ENCODE data around the gene APBA3.
A peak's percentile ranks its signal among the peaks of the same experiment; 100 is the strongest.

Gene APBA3, protein sequence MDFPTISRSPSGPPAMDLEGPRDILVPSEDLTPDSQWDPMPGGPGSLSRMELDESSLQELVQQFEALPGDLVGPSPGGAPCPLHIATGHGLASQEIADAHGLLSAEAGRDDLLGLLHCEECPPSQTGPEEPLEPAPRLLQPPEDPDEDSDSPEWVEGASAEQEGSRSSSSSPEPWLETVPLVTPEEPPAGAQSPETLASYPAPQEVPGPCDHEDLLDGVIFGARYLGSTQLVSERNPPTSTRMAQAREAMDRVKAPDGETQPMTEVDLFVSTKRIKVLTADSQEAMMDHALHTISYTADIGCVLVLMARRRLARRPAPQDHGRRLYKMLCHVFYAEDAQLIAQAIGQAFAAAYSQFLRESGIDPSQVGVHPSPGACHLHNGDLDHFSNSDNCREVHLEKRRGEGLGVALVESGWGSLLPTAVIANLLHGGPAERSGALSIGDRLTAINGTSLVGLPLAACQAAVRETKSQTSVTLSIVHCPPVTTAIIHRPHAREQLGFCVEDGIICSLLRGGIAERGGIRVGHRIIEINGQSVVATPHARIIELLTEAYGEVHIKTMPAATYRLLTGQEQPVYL

DNA sequence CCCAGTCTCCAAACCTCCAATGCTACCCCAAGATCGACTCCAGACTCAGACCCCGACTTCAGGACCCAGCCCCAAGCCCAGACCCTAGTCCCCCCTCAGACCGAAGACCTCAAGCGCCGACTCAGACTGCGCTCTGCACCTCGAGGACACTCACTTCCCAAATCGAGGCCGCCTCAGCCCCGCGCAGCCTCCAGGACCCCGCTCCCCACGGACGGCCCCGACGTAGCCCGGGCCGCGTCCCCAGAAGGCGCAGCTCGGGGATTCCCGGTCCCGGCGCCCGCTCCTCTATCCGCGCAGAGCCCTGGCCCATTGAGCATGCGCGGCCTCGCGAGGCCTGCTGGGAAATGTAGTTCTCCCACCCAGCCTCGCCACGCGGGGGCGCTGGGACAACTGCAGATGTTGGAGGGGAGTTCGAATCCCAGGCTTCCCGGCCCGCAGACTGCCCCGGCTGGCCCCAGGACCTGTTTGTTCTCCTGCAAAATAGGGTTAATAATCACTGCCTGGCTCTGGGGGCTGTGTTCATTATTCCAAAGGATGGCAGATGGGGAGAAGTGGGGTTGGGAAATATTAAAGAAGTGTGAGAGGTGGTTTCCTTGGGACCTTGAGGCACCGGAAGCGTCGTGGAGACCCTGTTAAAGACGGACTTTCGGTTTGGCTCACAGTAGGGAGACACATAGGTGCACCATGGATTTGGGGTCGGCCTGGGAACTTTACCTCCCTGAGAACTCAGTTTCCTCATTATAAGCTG is at the start of gene APBA3:
Gene APBA3 (minus strand): TSS at position 311 of the 748 bp plus-strand sequence. CDS start 1,428 bp downstream, outside the sequence.
- peak in 57 of 58 donors; percentile 32 to 93 (median 81) for DNase-seq

DNA sequence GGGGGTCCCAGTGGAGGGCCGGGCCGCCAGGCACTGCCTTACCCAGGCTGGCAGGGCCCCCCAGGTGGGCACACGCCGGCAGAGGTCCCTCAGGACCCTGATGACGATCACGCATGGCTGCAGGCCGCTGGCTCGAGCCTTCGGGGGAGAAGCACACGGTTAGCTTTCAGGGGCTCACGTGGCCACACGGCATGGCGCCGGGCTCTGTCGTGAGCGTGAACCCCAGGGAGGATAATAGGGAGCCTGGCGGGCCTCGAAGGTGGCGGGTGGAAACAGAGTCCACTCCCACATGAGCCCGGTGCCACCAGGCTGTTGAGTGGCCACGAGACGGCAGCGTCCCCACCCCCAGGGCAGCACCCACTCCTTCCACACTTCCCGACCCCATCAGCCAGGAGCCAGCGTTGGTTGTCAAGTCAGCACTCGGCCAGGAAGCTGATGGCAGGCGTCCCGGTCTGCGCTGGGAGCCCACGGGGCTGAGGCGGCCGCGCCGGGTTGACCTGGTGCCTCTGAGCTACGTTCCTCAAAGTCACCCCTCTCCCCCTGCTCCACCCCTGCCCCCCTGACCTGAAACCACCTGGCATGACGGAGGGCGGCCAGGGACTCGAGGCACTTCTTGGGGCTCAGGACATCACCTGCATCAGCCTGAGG is 49.3 kb upstream of the APBA3 start:
- no peak for DNase-seq

DNA sequence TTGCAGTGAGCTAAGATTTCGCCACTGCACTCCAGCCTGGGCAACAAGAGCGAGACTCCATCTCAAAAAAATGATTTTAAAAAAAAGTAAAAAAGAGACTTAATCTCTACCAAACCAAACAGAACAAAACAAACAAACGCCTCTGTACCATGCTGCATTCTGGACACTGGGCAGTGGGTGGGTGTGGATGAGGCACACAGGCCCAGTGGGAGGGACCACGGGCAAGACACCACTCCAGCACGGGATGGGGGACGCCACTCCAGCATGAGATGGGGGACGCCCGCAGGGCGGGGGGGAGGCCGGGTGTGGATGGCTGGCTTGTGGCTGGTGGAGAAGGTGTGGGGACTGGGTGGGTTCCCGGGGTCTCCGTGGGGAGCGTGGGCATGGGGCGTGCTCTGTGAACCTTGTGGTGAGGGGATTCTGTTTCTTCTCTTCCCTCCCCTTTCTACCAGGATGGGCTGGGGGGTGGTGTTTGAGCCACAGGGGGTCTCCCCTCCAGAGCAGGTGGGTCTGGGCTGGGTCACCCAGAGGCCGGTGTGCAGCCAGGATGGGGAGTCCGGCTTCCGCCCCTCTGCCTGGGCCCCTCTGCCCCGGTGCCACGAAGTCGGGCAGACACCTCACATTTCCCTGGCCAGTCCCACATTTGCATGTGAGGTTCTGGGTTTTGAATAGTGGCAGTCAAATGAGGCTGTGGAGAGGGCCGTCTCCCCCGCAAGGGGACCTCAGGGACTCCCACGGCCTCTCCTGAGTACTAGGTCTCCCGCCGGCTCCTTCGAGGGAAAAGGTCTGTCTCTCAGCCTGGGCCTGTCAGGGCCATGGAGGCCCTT is 48.6 kb upstream of the APBA3 start:
- no peak for DNase-seq

DNA sequence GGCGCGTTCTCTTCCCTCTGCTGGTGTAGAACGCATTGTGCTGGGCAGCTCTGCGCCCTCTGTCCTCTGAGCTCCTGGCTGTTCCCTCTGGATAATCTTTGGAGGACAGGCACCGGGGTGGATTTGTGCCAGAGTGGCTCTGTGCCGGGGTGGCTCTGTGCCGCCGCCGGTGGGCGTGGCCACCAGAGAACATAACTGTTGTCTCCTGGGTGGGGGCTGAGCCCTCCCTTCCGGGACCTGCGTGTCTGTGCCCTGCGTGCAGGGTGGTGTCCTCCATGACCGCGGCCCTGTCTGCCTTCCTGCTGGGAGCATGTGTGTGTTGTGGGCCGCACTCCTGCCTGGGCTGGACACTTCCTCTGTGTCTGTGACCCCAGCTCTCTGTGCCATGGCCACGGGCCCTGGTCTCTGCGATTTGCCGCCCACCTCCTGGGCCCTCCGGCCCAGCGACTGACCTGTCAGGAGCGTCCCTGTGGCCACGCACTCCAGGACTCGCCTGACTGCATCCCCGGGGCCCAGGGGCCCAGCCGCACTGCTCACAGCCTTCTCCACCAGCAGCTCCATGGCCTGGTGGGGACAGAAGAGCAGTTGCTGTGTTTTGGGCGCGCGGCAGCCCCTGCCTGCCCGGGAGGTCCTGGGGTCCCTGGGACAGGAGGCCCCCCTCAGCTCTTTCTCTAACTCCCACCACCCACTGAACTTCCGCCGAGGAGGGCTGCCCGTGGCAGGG is 47.1 kb upstream of the APBA3 start:
- DNase-seq: peak in 1 of 58 donors; percentile 9

DNA sequence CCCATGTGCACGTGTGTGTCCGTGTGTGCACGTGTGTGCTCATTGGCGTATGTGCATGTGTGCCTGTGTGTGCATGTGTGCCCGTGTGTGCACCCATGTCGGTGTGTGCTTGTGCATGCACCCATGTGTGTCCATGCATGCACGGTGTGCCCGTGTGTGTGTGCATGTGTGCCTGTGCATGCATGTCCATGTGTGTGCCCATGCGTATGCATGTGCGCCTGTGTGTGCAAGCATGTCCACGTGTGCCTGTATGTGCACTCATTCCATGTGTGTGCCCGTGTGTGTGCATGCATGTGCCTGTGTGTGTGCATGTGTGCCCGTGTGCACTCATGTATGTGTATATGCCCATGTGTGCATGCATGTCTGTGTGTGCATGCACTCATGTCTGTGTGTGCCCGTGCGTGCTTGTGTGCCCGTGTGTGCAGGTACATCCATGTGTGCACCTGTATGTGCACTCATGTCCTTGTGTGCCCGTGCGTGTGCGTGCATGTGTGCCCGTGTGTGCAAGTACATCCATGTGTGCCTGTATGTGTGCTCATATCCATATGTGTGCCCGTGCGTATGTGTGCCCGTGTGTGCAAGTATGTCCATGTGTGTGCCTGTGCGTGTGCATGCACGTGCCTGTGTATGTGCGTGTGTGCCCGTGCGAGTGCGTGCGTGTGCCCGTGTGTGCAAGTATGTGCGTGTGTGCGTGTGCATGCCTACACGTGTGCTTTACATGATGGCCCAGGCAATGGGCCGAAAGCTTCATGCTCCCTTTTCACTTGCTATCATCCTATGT is 46.3 kb upstream of the APBA3 start:
- no peak for DNase-seq

DNA sequence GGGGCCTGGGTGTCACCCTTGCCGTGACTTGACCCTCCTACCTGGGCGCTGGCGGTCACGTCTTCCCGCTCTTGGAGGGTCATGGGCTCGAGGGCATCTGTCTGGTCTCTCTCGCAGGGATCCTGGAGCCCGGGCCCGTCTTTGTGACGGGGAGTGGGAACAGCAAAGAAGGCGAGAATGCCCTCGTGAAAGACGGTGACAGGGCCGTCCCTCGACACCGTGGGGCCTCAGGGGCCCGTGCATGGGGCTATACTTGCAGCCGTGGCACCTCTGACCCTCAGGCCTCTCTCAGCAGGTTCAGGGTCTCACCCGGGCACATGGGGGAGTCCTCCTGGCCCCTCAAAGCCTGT is 45.6 kb upstream of the APBA3 start:
- no peak for DNase-seq

DNA sequence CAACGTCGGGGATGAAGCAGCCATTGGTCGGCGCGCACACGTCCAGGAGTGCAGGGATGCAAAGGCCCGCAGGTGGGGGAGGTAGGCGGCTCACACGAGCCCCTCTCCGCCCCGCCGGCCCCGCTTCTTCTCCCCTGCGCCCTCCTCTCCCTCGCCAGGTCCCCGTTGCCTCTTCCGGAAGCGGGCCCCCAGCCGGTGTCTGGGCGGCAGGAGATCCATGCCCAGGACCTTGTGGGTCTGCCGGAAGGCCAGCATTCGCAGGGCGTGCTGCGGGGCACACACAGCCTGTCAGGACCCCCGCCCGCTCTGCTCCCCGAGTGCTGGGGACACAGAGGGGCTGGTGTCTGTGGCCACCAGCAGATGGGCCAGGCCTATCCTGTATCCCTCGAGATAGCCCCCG is 44.4 kb upstream of the APBA3 start:
- no peak for DNase-seq

DNA sequence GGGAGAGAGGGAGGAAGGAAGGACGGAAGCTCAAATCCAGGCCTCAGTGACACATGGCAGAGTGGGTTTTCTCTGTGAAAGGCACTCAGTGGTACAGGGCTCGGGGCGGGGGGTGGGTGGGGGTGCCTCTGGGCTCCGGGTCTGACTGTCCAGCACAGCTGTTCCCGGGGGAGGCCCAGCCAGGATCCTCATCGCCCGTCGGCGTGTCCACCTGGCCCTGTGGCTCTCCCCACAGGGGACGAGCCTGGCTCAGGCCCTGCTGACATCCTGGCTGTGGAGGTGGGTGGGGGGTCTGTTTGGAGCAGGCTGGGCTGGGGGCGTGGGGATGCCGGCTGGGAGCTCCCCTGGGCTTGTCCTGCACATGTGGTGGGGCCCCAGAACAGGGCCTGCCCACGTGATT is 42.9 kb upstream of the APBA3 start:
- DNase-seq: no peak

DNA sequence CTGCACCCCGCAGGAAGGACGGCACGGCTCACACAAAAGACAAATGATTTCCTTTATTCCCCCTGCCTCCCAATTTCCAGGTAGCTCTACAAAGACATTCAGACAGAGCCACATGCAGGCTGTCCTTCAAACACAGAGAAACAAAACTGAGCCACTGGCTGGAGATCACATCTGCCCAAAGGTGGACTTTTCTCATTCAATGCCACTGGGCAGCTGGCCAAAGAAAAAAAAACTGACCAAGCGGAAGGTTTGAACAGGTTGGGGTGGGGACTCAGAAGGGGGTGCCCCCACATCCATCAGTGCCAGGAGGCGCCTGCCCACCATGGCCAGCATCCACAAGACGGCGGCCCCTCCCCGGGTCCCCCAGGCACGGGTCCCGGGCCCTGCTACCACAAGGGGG is 42.5 kb upstream of the APBA3 start:
- DNase-seq: no peak

DNA sequence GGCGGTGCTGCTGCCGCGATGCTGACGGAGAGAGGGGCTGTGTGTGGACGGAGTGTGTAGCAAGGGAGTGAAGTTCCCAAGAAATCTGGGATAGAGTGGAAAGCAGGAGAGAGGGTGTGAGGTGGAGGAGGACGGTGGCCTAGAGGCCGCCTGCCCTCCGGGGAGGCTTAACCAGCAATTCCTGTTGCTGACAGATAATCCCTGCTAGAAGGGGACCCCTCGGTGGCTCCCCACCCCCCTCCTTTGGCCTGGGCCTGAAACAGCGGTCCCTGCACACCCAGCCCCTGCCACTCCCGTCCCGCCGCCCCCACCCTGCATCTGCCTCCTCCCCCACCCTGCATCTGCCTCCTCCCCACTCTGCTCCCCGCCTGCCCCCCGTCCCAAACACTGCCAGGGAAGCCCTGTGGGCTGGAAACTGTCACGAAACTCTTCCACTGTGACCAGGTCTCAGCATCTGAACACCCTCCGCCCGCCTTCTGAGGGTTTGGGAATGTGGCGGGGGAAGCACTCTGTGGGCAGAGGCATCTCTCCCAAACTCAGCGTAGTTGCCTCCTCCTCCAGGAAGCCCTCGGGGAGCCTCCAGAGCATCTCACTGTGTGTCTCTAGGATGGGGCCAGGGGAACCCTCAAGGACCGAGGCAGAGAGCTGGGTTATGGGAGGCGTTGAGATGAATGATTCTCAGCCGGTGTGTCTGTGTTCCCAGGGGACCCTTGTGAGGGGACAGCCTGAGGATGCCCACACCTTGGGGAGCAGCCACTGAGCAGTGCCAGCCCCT is 41.8 kb upstream of the APBA3 start:
- DNase-seq: no peak

DNA sequence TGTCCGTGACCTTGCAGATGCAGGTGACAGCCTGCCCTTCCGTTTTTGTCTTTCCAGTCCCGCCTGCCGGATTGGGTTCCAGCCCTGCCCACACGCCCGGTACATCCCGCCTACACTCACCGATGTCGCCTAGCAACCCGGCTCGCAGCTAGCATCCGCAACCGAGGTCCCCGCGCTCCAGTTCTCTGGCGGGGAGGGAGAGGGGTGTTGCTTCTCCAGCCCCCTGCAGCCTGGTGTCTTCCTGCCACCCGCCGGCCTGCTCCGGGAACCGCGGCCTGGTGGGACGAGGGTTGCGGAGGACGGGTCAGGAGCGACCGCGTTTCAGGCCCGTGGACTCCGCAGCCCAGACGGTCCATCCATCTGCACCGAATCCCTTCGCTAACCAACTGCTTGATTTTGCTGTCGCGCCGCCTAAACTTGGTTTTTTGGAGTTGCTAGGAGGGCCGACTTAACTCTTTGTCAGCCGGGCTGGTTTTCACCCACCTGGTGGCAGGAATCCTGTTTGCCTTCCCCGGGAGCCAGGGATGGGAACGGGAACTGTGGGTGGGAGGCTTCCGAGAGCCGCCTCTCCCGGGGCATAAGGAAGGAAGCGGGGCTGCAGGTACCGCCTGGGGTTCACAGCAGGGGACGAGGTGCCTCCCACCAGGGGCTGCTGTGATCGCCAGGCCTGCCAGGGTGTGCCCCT is 40.1 kb upstream of the APBA3 start:
- DNase-seq: peak in 52 of 58 donors; percentile 8 to 88 (median 50)

DNA sequence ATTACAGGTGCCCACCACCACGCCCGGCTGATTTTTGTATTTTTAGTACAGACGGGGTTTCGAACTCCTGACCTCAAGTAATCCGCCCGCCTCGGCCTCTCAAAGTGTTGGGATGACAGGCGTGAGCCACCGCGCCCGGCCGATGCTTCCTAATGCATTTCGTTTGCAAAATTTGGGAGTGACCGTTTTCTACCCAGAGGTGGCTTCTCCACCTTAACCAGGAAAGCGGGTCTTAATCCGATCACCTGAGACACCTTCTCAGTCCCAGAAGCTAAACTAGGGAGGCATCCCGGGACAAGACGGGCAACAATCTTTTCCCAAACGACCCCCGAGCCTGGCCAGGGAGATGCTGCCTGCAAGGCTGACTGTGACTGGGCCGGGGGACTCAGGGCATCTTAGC is 39.5 kb upstream of the APBA3 start:
- no peak for DNase-seq

DNA sequence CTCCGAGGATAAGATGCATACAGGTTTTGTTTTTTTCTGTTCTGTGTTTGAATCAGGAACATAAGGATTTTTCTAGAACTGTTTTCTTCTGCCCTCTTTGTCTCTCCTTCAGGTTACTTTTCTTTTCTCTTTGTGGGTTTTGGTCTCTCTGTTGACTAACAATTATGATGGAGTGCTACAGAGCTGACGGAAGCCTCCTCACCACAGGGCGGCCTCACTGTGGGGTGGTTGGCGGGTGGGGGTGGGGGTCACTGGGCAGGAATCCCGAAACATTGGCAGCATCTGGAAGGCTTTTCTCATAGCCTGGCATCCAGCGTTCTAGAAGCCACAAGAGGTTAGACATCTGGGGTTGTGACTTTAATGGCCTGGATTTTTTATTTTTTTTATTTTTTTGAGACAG is 36.6 kb upstream of the APBA3 start:
- no peak for DNase-seq

DNA sequence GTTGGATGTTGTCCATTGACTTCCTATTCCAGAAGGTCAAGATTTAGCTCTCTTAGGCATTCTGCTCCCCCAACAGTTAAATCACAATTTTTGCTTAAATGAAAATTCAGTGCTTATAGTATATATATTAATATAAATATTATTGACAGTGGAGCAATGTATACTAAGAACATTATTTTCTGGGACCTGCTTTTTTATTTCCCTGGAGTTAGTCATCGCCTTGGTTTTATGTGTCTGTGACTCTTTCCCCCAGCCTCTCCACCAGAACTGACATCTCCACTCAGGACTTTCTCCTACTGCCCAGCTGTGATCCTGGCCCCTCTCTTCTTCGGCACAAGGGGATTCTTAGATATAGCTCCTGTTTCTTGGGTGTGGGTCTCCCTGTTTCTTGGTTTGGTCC is 34.9 kb upstream of the APBA3 start:
- DNase-seq: no peak

DNA sequence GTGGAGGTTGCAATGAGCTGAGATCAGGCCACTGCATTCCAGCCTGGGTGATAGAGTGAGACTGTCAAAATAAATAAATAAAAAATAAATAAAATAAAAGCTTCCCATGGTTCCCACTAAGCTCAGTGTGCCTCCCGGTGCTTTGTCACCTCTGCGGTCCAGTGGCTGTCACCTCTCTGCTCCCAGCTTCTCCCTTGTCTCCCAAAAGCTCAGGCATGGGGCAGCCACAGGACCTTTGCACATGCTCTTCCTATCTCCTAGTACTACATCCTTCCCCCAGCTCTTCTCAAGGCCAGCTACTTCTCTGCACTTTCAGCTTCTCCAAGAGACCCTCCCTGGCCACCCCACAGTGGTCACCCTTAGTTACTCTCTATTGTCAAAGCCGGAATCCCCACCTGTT is 32.3 kb upstream of the APBA3 start:
- no peak for DNase-seq

DNA sequence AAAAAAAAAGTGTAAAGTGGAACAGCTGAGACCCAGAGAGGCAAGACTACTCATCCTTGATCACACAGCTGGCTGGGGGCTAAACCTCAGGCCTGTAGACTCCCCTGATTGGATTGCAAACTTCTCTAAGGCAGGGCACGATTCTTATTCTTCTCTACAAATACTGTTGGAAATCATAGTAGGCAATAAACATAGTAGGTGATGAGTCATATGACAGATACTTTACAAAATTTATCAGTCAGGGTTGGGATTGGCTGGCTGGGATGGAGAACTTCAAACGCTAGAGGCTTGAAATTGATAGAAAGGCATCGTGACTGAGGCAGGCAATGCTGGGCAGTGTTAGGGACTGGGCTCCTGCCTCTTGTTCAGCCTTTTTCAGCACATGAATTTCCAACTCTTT is 30.6 kb upstream of the APBA3 start:
- no peak for DNase-seq

DNA sequence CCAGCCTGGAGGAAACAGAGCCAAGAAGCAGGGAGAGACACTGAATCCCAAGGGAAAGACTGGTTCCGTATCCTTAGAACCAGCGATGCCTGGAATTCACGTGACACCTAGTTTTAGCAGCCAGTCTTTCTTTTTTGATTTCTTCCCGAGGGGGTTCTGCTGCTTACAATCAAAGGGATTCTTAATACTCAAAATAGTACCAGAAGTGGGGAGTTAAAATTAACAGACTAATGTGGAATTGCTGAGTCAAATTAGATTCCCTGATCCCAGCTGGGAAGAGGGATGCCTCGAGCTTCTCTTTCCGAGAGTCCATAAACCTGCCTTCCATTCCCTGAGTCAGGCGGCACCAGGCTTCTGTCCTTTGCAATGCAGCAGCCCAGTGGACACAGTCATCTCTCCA is 29.4 kb upstream of the APBA3 start:
- no peak for DNase-seq

DNA sequence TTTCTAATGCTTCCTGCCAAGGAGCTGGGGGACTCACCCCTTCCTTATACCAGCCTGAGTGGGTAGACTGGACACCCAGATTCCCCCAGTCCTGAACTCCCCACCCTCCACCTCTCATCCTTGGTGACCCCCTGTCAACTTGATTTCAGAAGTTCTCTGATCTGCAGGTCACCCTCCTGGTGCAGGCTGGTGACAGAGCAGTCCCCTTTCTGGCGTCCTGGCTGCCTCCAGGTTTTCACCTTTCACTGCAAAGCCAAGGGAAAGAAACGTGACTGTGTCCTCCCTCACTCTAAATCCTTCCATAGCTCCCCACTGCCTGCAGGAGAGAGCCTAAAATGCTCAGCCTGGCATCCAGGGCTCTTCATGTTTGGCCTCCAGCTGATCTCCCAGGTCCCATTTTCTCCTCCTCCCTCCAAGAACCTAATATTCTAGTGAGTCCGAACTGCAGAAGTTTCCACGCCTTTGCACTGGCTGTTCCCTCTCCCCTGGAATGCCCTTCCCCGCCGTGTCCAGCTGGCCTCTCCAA is 28.8 kb upstream of the APBA3 start:
- DNase-seq: no peak
